Left ventricle myocardium inferior (tissue), 1 donor: Measurements from ENCODE around the gene PARL. TPM values are rescaled to one million over a fixed set of nuclear protein-coding genes. Genes with fewer than 3 reads are reported as not detected.

ENCODE experiments used
- DNase-seq: peaks from one replicate; pipeline ENCODE4 v3.0.0-alpha.2; 2020
- H3K27ac ChIP-seq: fragments of 200-600 bp; replicated peaks from 2 replicates; pipeline ENCODE4 v1.8.0; 2021
- H3K27me3 ChIP-seq: fragments of 200-600 bp; 2 replicates; pipeline ENCODE4 v1.8.0; 2021; ENCODE audit warnings: low read depth
- H3K36me3 ChIP-seq: fragments of 200-600 bp; 2 replicates; pipeline ENCODE4 v1.8.0; 2021
- H3K4me1 ChIP-seq: fragments of 200-600 bp; 2 replicates; pipeline ENCODE4 v1.8.0; 2021
- H3K4me3 ChIP-seq: fragments of 200-600 bp; 2 replicates; pipeline ENCODE4 v1.8.0; 2021; ENCODE audit warnings: mild to moderate bottlenecking, moderate library complexity
- H3K9me3 ChIP-seq: fragments of 200-600 bp; replicated peaks from 2 replicates; pipeline ENCODE4 v1.8.0; 2021
- CTCF ChIP-seq: fragments of 200-600 bp; IDR thresholded peaks from 2 replicates; pipeline ENCODE4 v1.8.0; 2021; ENCODE audit warnings: antibody characterized with exemption, mild to moderate bottlenecking, borderline replicate concordance
- intact Hi-C: fragments of 100-400 bp; cut with micrococcal nuclease; formaldehyde crosslinking; loops from one replicate; pipeline ENCODE4 v1.11.0; 2022
- long read RNA-seq: library from polyadenylated mRNA; unstranded; transcript quantifications from one replicate; pipeline ENCODE4 v2.0.0, GENCODE V29; 2021
- total RNA-seq: library from RNA; stranded (reverse); fragmentation: NEBNext Ultra II Directional; extraction: Animal tissue kit (Norgen Biotek cat#: 25700); gene quantifications from one replicate; pipeline ENCODE4 v1.2.1, GENCODE V29; 2021
- donor health status: DM: no; HTN: yes; CAD: no; lungs with severe emphysema.

Gene PARL
- total RNA-seq: 52.8 TPM
- long read RNA-seq, transcript PARL-202 (10 exons, 1,414 nt): major isoform, 30 of 36 reads
- long read RNA-seq, partial matches to known transcripts: 1 of 36 reads
- long read RNA-seq, other reads (novel, unspliced or antisense): 3 of 36 reads

GRCh38 chr3:183884427-183885296, at the start of gene PARL:
Gene PARL (minus strand): TSS chr3:183884880. CDS start chr3:183884846, 34 bp downstream.
- TF ChIP-seq CTCF: peak; percentile 97
- peak within 1 kb of the TSS; percentile 89 for H3K27ac ChIP-seq
- H3K27me3 ChIP-seq: no peaks in the 10 kb centered on the region
- peak within 1 kb of the TSS; percentile 96 for H3K4me3 ChIP-seq
- H3K36me3 ChIP-seq: no peaks in the 10 kb centered on the region
- intact Hi-C loops: no loop called here
- H3K9me3 ChIP-seq: no peaks in the 10 kb centered on the region
- peaks cover 48% of the 10 kb centered on the region for H3K4me1 ChIP-seq
- DNase-seq: peak; percentile 96

- intact Hi-C loops: no loop called here
- Histone ChIP-seq H3K4me1 (peaks cover 24% of the 10 kb centered on the region), H3K36me3 (peaks cover 80% of the 10 kb centered on the region), H3K27ac (no peak overlapping the region), H3K4me3 (no peak overlapping the region), H3K9me3 (no peaks in the 10 kb centered on the region), H3K27me3 (no peaks in the 10 kb centered on the region)
- no peak for DNase-seq
- TF ChIP-seq CTCF: no peak
These were observed 48.5 kb upstream of the PARL start for GRCh38 chr3:183933160-183933559.

GRCh38 chr3:183931881-183932280, 47.2 kb upstream of the PARL start:
- Histone ChIP-seq H3K27me3 (no peaks in the 10 kb centered on the region), H3K9me3 (no peaks in the 10 kb centered on the region), H3K27ac (peak overlapping the region; percentile 42), H3K4me3 (no peak overlapping the region), H3K36me3 (peaks cover 80% of the 10 kb centered on the region), H3K4me1 (peaks cover 24% of the 10 kb centered on the region)
- no peak for TF ChIP-seq CTCF
- intact Hi-C loops: no loop called here
- DNase-seq: no peak

GRCh38 chr3:183930086-183930485, 45.4 kb upstream of the PARL start:
- DNase-seq: no peak
- intact Hi-C loops: no loop called here
- Histone ChIP-seq H3K9me3 (no peaks in the 10 kb centered on the region), H3K36me3 (peaks cover 80% of the 10 kb centered on the region), H3K4me1 (peaks cover 24% of the 10 kb centered on the region), H3K4me3 (no peak overlapping the region), H3K27ac (no peak overlapping the region), H3K27me3 (no peaks in the 10 kb centered on the region)
- no peak for TF ChIP-seq CTCF

- Histone ChIP-seq H3K36me3 (peaks cover 95% of the 10 kb centered on the region), H3K9me3 (no peaks in the 10 kb centered on the region), H3K27me3 (no peaks in the 10 kb centered on the region), H3K4me1 (peaks cover 7% of the 10 kb centered on the region), H3K27ac (no peak overlapping the region), H3K4me3 (no peak overlapping the region)
- TF ChIP-seq CTCF: no peak
- no peak for DNase-seq
- intact Hi-C loops: no loop called here
These were observed 42.4 kb upstream of the PARL start for GRCh38 chr3:183927059-183927458.
